Right atrium auricular region (tissue), 2 donors: ENCODE data around the gene TMEM100. TPM values are rescaled to one million over a fixed set of nuclear protein-coding genes. Genes with fewer than 3 reads are reported as not detected.

Source experiments
- DNase-seq: peaks from one replicate; pipeline ENCODE4 v3.0.0-alpha.2; 2019; ENCODE audit warnings: low spot score
- H3K27ac ChIP-seq, 2 donors: fragments of 200-600 bp; sonication (generic); 1 replicate in 1 of 2; 2 replicates in 1 of 2; pipeline ENCODE4 v1.5.1; 2016 to 2019
- H3K27me3 ChIP-seq, 2 donors: fragments of 200-600 bp; sonication (generic); one replicate each; pipeline versions ENCODE4 v1.5.1 to v1.6.0; 2017 to 2019
- H3K36me3 ChIP-seq: fragments of 200-600 bp; sonication (generic); one replicate; pipeline ENCODE4 v1.5.1; 2016
- H3K4me1 ChIP-seq, 2 donors: fragments of 200-600 bp; sonication (generic); one replicate each; pipeline versions ENCODE4 v1.5.1 to v1.6.0; 2017 to 2019
- H3K4me3 ChIP-seq, 2 donors: fragments of 200-600 bp; sonication (generic); 1 replicate in 1 of 2; 2 replicates in 1 of 2; pipeline ENCODE4 v1.5.1; 2017 to 2019; ENCODE audit warnings: mild to moderate bottlenecking in 1 of 2, moderate library complexity in 1 of 2
- H3K9me3 ChIP-seq, 2 donors: fragments of 200-600 bp; sonication (generic); one replicate each; pipeline ENCODE4 v1.5.1; 2019
- total RNA-seq, 2 donors: library from RNA; depleted of rRNA; stranded (reverse); fragments of >200 nt; gene quantifications; one replicate each; pipeline ENCODE4 v1.1.0, GENCODE V29; 2016
- TF ChIP-seq, protein P1 (sequence below), 2 donors: fragments of 200-600 bp; sonication (generic); IDR thresholded peaks; one replicate each; pipeline ENCODE4 v1.5.1; 2019; ENCODE audit warnings: antibody characterized with exemption in 2 of 2

Gene TMEM100, protein sequence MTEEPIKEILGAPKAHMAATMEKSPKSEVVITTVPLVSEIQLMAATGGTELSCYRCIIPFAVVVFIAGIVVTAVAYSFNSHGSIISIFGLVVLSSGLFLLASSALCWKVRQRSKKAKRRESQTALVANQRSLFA
- total RNA-seq, result 10 to 100 TPM; 18.0 to 26.1 TPM

GRCh38 chr17:55722742-55723487 lies at the start of gene TMEM100:
TSS of gene TMEM100 (minus strand) at chr17:55722864. CDS start at chr17:55721070, 1,794 bp downstream.
- DNase-seq, result peak; percentile 74
- peaks cover 14% of the 10 kb centered on the region for H3K36me3 ChIP-seq
- H3K9me3 ChIP-seq, result no peaks in the 10 kb centered on the region
- TF ChIP-seq, protein P1, sequence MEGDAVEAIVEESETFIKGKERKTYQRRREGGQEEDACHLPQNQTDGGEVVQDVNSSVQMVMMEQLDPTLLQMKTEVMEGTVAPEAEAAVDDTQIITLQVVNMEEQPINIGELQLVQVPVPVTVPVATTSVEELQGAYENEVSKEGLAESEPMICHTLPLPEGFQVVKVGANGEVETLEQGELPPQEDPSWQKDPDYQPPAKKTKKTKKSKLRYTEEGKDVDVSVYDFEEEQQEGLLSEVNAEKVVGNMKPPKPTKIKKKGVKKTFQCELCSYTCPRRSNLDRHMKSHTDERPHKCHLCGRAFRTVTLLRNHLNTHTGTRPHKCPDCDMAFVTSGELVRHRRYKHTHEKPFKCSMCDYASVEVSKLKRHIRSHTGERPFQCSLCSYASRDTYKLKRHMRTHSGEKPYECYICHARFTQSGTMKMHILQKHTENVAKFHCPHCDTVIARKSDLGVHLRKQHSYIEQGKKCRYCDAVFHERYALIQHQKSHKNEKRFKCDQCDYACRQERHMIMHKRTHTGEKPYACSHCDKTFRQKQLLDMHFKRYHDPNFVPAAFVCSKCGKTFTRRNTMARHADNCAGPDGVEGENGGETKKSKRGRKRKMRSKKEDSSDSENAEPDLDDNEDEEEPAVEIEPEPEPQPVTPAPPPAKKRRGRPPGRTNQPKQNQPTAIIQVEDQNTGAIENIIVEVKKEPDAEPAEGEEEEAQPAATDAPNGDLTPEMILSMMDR (IDR thresholded peaks at IDR 0.05), result no peak
- H3K27ac ChIP-seq, result peak within 1 kb of the TSS; percentile 67 to 93
- H3K27me3 ChIP-seq, result no peaks in the 10 kb centered on the region
- H3K4me3 ChIP-seq, result peak within 1 kb of the TSS; percentile 35 to 39
- peaks cover 0 to 53% of the 10 kb centered on the region in 2 donors for H3K4me1 ChIP-seq

GRCh38 chr17:55772086-55772485 lies 49.4 kb upstream of the TMEM100 start:
- peaks cover 57% of the 10 kb centered on the region for H3K36me3 ChIP-seq
- no peak for DNase-seq
- peaks cover 0 to 14% of the 10 kb centered on the region in 2 donors for H3K4me1 ChIP-seq
- H3K4me3 ChIP-seq, result no peak overlapping the region
- TF ChIP-seq, protein P1 (IDR thresholded peaks at IDR 0.05), result no peak
- H3K27ac ChIP-seq, result no peak overlapping the region
- H3K27me3 ChIP-seq, result no peaks in the 10 kb centered on the region
- no peaks in the 10 kb centered on the region for H3K9me3 ChIP-seq

GRCh38 chr17:55770196-55770870 lies 47.7 kb upstream of the TMEM100 start:
- no peak overlapping the region for H3K4me3 ChIP-seq
- peaks cover 0 to 14% of the 10 kb centered on the region in 2 donors for H3K4me1 ChIP-seq
- H3K27me3 ChIP-seq, result no peaks in the 10 kb centered on the region
- no peak for DNase-seq
- peaks cover 40% of the 10 kb centered on the region for H3K36me3 ChIP-seq
- H3K27ac ChIP-seq, result peak overlapping the region in 1 of 2 donors; percentile 7
- no peaks in the 10 kb centered on the region for H3K9me3 ChIP-seq
- TF ChIP-seq, protein P1 (IDR thresholded peaks at IDR 0.05), result peak; percentile 34 to 78

DNA sequence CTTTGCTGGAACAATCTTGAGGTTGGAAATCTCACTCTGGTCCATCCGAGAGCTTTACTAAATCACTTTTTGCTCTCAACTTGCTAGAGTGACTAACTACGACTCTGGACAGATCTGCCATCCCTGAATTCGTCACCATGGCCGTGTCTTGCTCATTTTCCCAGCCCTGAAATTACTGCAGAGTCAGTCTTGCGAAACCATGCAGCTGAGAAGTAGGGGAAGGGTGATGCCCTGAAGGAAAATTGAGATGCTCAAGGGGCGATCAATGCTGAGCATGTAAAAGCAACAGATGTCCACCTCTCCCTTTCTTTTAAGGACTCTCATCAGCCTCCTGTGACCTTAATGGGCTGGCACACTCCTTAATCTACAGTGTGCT lies 46.9 kb upstream of the TMEM100 start:
- Histone ChIP-seq H3K27ac (peak overlapping the region in 1 of 2 donors; percentile 48), H3K4me3 (no peak overlapping the region), H3K27me3 (no peaks in the 10 kb centered on the region), H3K36me3 (peaks cover 33% of the 10 kb centered on the region), H3K9me3 (no peaks in the 10 kb centered on the region), H3K4me1 (peaks cover 0 to 20% of the 10 kb centered on the region in 2 donors)
- DNase-seq, result no peak
- TF ChIP-seq, protein P1 (IDR thresholded peaks at IDR 0.05), result no peak

GRCh38 chr17:55768936-55769624 lies 46.4 kb upstream of the TMEM100 start:
- peak overlapping the region in 1 of 2 donors; percentile 48 for H3K27ac ChIP-seq

More at GRCh38 chr17:55768936-55769624, 46.4 kb upstream of the TMEM100 start:
- Histone ChIP-seq H3K27me3 (no peaks in the 10 kb centered on the region), H3K4me1 (peaks cover 0 to 22% of the 10 kb centered on the region in 2 donors), H3K4me3 (no peak overlapping the region), H3K36me3 (peaks cover 30% of the 10 kb centered on the region), H3K9me3 (no peaks in the 10 kb centered on the region)
- TF ChIP-seq, protein P1 (IDR thresholded peaks at IDR 0.05), result no peak
- DNase-seq, result no peak
